SH-SY5Y (cell line): ENCODE results near the gene CCDC47.

Experiments used
- GATA2 ChIP-seq: IDR thresholded peaks from 2 replicates; pipeline ENCODE4 v1.6.1; 2011; ENCODE audit warnings: mild to moderate bottlenecking, low read depth, low read length
- GATA3 ChIP-seq: IDR thresholded peaks from 2 replicates; pipeline ENCODE4 v1.6.1; 2011; ENCODE audit warnings: low read depth, mild to moderate bottlenecking, low read length, moderate library complexity

GRCh38 chr17:63707151-63707550, 66.2 kb downstream of the CCDC47 start:
- TF ChIP-seq GATA3 = no peak
- no peak for TF ChIP-seq GATA2
